ENCODE measurements around the gene SFXN4. TPM values are rescaled to one million over a fixed set of nuclear protein-coding genes. Genes with fewer than 3 reads are reported as not detected.
A peak's percentile ranks its signal among the peaks of the same experiment; 100 is the strongest.

SFXN4 gene
- 10 to 100 TPM; 18.9 to 20.4 TPM for total RNA-seq
- polyA plus RNA-seq, result 10 to 100 TPM; 18.3 to 31.3 (median 28.2) TPM
- total RNA-seq, result 11.8 to 67.7 (median 19.8) reads per million in 6 experiments

- POLR2A ChIA-PET, result interaction anchor here (0.8 to 2.6 kb wide), 13 partner anchors 8 to 707 kb away, joined by 3 to 11 read pairs (median 5); partner anchors contain the start of genes DENND10, EIF3A, GRK5 and MCMBP
- H3K4me3 Mint-ChIP-seq, result peak within 1 kb of the TSS; percentile 85 to 95 (median 90)
- ATAC-seq (peak; percentile 87 to 92), DNase-seq (peak; percentile 66 to 85 (median 80))
- peaks cover 18 to 44% (median 33%) of the 10 kb centered on the region in 4 donors for H3K4me1 Mint-ChIP-seq
- H3K27me3 Mint-ChIP-seq, result no peaks in the 10 kb centered on the region
- H3K27ac Mint-ChIP-seq, result peak within 1 kb of the TSS; percentile 87 to 98 (median 95)
- H3K9me3 Mint-ChIP-seq, result no peaks in the 10 kb centered on the region
- H3K36me3 Mint-ChIP-seq, result peaks cover 0 to 61% (median 14%) of the 10 kb centered on the region in 3 donors
Observed at GRCh38 chr10:119165171-119166117, at the start of gene SFXN4. Gene SFXN4, minus strand, starts transcription at chr10:119165714. Its CDS starts 67 bp downstream, at chr10:119165647.

- Mint-ChIP-seq H3K27me3 (no peaks in the 10 kb centered on the region), H3K27ac (peak overlapping the region; percentile 86 to 97 (median 96)), H3K9me3 (no peaks in the 10 kb centered on the region), H3K4me1 (peaks cover 25 to 75% (median 56%) of the 10 kb centered on the region in 4 donors), H3K36me3 (no peaks in the 10 kb centered on the region), H3K4me3 (peak overlapping the region; percentile 62 to 85 (median 72))
- DNase-seq (peak in 4 of 10 donors; percentile 19 to 67 (median 54)), ATAC-seq (peak; percentile 2 to 9)
- POLR2A ChIA-PET, result interaction anchor here (0.7 to 2.3 kb wide), 6 partner anchors 57 to 331 kb away, joined by 3 to 9 read pairs (median 3); partner anchors contain the start of gene RGS10
Observed at GRCh38 chr10:119211625-119212441, 46.3 kb upstream of the SFXN4 start.

GRCh38 chr10:119211176-119211575, 45.7 kb upstream of the SFXN4 start:
- no peaks in the 10 kb centered on the region for H3K27me3 Mint-ChIP-seq
- H3K36me3 Mint-ChIP-seq, result no peaks in the 10 kb centered on the region
- no peak for DNase-seq
- ATAC-seq, result no peak
- POLR2A ChIA-PET, result interaction anchor here (0.7 to 2.3 kb wide), 5 partner anchors 86 to 384 kb away, joined by 3 to 9 read pairs (median 3); partner anchors contain the start of gene RGS10
- peak overlapping the region; percentile 86 to 97 (median 96) for H3K27ac Mint-ChIP-seq
- H3K9me3 Mint-ChIP-seq, result no peaks in the 10 kb centered on the region
- peak overlapping the region in 8 of 10 donors; percentile 62 to 80 (median 72) for H3K4me3 Mint-ChIP-seq
- peaks cover 27 to 78% (median 61%) of the 10 kb centered on the region in 4 donors for H3K4me1 Mint-ChIP-seq

GRCh38 chr10:119210633-119211032, 45.1 kb upstream of the SFXN4 start:
- Mint-ChIP-seq H3K4me1 (peaks cover 28 to 77% (median 63%) of the 10 kb centered on the region in 4 donors), H3K9me3 (no peaks in the 10 kb centered on the region), H3K4me3 (peak overlapping the region in 2 of 10 donors; percentile 70 to 74), H3K27ac (peak overlapping the region in 8 of 10 donors; percentile 86 to 97 (median 96)), H3K36me3 (no peaks in the 10 kb centered on the region), H3K27me3 (no peaks in the 10 kb centered on the region)
- POLR2A ChIA-PET, result interaction anchor here (0.7 to 4.4 kb wide), 3 partner anchors 61 to 385 kb away, joined by 4 to 22 read pairs (median 9); no protein-coding TSS in a partner anchor
- DNase-seq, result no peak
- ATAC-seq, result no peak

- Mint-ChIP-seq H3K36me3 (no peaks in the 10 kb centered on the region), H3K4me3 (peak overlapping the region; percentile 87 to 99 (median 96)), H3K4me1 (peaks cover 28 to 71% (median 62%) of the 10 kb centered on the region in 4 donors), H3K27ac (peak overlapping the region; percentile 87 to 96 (median 94)), H3K27me3 (no peaks in the 10 kb centered on the region), H3K9me3 (no peaks in the 10 kb centered on the region)
- ATAC-seq (no peak), DNase-seq (no peak)
- POLR2A ChIA-PET, result interaction anchor here (1.4 to 4.4 kb wide), 3 partner anchors 59 to 97 kb away, joined by 3 to 61 read pairs (median 22); no protein-coding TSS in a partner anchor
Observed at GRCh38 chr10:119209736-119210355, 44.3 kb upstream of the SFXN4 start.

GRCh38 chr10:119209035-119209735, 43.7 kb upstream of the SFXN4 start:
- H3K27me3 Mint-ChIP-seq, result no peaks in the 10 kb centered on the region
- peak overlapping the region; percentile 87 to 96 (median 94) for H3K27ac Mint-ChIP-seq
- no peaks in the 10 kb centered on the region for H3K9me3 Mint-ChIP-seq
- H3K36me3 Mint-ChIP-seq, result no peaks in the 10 kb centered on the region
- peak overlapping the region; percentile 87 to 99 (median 96) for H3K4me3 Mint-ChIP-seq
- H3K4me1 Mint-ChIP-seq, result peaks cover 26 to 64% (median 58%) of the 10 kb centered on the region in 4 donors
- DNase-seq, result peak; percentile 38 to 73 (median 58)
- POLR2A ChIA-PET, result interaction anchor here (0.9 to 4.4 kb wide), 8 partner anchors 30 to 98 kb away, joined by 3 to 61 read pairs (median 4); no protein-coding TSS in a partner anchor
- ATAC-seq, result peak; percentile 20 to 21

- H3K27ac Mint-ChIP-seq, result peak overlapping the region; percentile 87 to 96 (median 94)
- H3K27me3 Mint-ChIP-seq, result no peaks in the 10 kb centered on the region
- peaks cover 26 to 58% (median 53%) of the 10 kb centered on the region in 4 donors for H3K4me1 Mint-ChIP-seq
- ATAC-seq (no peak), DNase-seq (no peak)
- peak overlapping the region; percentile 87 to 99 (median 96) for H3K4me3 Mint-ChIP-seq
- no peaks in the 10 kb centered on the region for H3K36me3 Mint-ChIP-seq
- POLR2A ChIA-PET, result interaction anchor here (0.9 to 4.4 kb wide), 9 partner anchors 31 to 271 kb away, joined by 3 to 61 read pairs (median 4); no protein-coding TSS in a partner anchor
- no peaks in the 10 kb centered on the region for H3K9me3 Mint-ChIP-seq
Observed at GRCh38 chr10:119208553-119208940, 43.0 kb upstream of the SFXN4 start.

GRCh38 chr10:119207713-119208552, 42.4 kb upstream of the SFXN4 start:
- peak overlapping the region; percentile 87 to 96 (median 94) for H3K27ac Mint-ChIP-seq
- POLR2A ChIA-PET, result interaction anchor here (0.6 to 4.4 kb wide), 24 partner anchors 29 to 518 kb away, joined by 3 to 61 read pairs (median 5); partner anchors contain the start of genes INPP5F, RGS10 and SFXN4
- H3K9me3 Mint-ChIP-seq, result no peaks in the 10 kb centered on the region
- ATAC-seq, result peak in 1 of 2 donors; percentile 14
- peak in 6 of 10 donors; percentile 18 to 40 (median 26) for DNase-seq
- peak overlapping the region; percentile 87 to 99 (median 96) for H3K4me3 Mint-ChIP-seq
- no peaks in the 10 kb centered on the region for H3K36me3 Mint-ChIP-seq
- no peaks in the 10 kb centered on the region for H3K27me3 Mint-ChIP-seq
- peaks cover 26 to 54% (median 49%) of the 10 kb centered on the region in 4 donors for H3K4me1 Mint-ChIP-seq

GRCh38 chr10:119207366-119207666, 41.8 kb upstream of the SFXN4 start, which contains the start of gene GRK5:
Gene GRK5, plus strand, starts transcription at chr10:119207571. Its CDS starts 347 bp downstream, at chr10:119207918.
- DNase-seq (peak; percentile 87 to 98 (median 97)), ATAC-seq (peak; percentile 77 to 82)
- Mint-ChIP-seq H3K9me3 (no peaks in the 10 kb centered on the region), H3K36me3 (no peaks in the 10 kb centered on the region), H3K27ac (peak within 1 kb of the TSS; percentile 92 to 98 (median 95)), H3K27me3 (no peaks in the 10 kb centered on the region), H3K4me3 (peak within 1 kb of the TSS; percentile 88 to 99 (median 96)), H3K4me1 (peaks cover 26 to 48% (median 43%) of the 10 kb centered on the region in 4 donors)
- POLR2A ChIA-PET, result interaction anchor here (0.6 to 4.4 kb wide), 27 partner anchors 20 to 518 kb away, joined by 3 to 61 read pairs (median 5); partner anchors contain the start of genes INPP5F, RGS10 and SFXN4

Data from naive thymus-derived CD8-positive, alpha-beta T cell (primary cell).